NT2/D1 (cell line): ENCODE results near the gene ZNF670.
"Not testable (repeated sequence)": the region's sequence is repeated elsewhere in the genome, so short reads cannot be mapped to it uniquely, and the experiment has no call there.

Experiments used
- DNase-seq: peaks from one replicate; pipeline ENCODE4 v3.0.0-alpha.2; 2011; ENCODE audit warnings: low read depth, low spot score
- H3K27me3 ChIP-seq: 2 replicates; pipeline ENCODE4 v1.6.0; 2011; ENCODE audit warnings: mild to moderate bottlenecking; ENCODE audit not compliant: insufficient read length, insufficient read depth
- H3K36me3 ChIP-seq: 2 replicates; pipeline ENCODE4 v1.6.1; 2011; ENCODE audit warnings: mild to moderate bottlenecking, low read length, mixed read lengths; ENCODE audit not compliant: insufficient read depth, insufficient read length
- H3K4me1 ChIP-seq: 2 replicates; pipeline ENCODE4 v1.5.1; 2011; ENCODE audit not compliant: insufficient read depth, insufficient read length
- H3K4me3 ChIP-seq: 2 replicates; pipeline ENCODE4 v1.5.1; 2011; ENCODE audit warnings: low read depth; ENCODE audit not compliant: insufficient read length
- H3K9ac ChIP-seq: 2 replicates; pipeline ENCODE4 v1.6.0; 2011; ENCODE audit warnings: low read depth; ENCODE audit not compliant: insufficient read length
- H3K9me3 ChIP-seq: 2 replicates; pipeline ENCODE4 v1.5.1; 2011; ENCODE audit warnings: mild to moderate bottlenecking, low read length; ENCODE audit not compliant: insufficient read depth
- SUZ12 ChIP-seq: IDR thresholded peaks from 2 replicates; pipeline ENCODE4 v1.6.1; 2011; ENCODE audit not compliant: insufficient read length, insufficient read depth; ENCODE audit errors: extremely low read depth
- YY1 ChIP-seq: IDR thresholded peaks from 2 replicates; pipeline ENCODE4 v1.6.1; 2011; ENCODE audit not compliant: insufficient read length, insufficient read depth
- ZNF274 ChIP-seq: IDR thresholded peaks from 2 replicates; pipeline ENCODE4 v1.6.1; 2011; ENCODE audit warnings: mild to moderate bottlenecking, low read depth, low read length

Gene ZNF670

DNA sequence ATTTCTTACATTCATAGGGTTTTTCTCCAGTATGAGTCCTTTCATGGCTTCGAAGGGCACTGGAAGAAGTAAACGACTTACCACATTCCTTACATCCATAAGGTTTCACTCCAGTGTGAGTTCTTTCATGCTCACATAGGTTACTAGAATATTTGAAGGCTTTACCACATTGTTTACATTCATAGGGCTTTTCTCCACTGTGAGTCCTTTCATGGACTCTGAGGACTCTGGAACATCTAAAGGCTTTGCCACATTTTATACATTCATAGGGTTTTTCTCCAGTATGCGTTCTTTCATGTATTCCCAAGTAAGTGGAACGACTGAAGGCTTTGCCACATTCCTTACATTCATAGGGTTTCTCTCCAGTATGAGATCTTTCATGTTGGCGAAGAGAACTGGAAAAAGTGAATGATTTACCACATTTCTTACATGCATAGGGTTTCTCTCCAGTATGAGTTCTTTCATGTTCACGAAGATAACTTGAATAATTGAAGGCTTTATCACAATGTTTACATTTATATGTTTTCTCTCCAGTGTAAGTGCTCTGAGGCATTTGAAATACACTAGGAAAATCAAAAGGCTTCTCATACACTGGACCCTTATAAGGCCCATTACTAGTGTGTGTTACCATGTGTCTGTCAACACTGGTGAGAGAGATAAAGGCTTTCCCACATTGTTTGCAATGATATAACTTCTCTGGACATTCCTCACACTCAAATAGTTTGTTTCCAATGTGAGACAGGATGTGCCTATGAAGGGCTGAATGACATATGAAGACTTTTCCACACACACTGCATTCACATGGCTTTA lies 40.9 kb downstream of the ZNF670 start:
- no peak for TF ChIP-seq SUZ12
- TF ChIP-seq YY1 = no peak
- peak; percentile 89 for TF ChIP-seq ZNF274
- DNase-seq = no peak

GRCh38 chr1:247032306-247032705 lies 46.3 kb downstream of the ZNF670 start:
- not testable (repeated sequence) for DNase-seq, H3K9ac ChIP-seq, H3K27me3 ChIP-seq, H3K4me1 ChIP-seq, H3K4me3 ChIP-seq
- H3K9me3 ChIP-seq = peaks cover 83% of the 10 kb centered on the region
- peaks cover 25% of the 10 kb centered on the region for H3K36me3 ChIP-seq

More for the DNA sequence above, 40.9 kb downstream of the ZNF670 start:
- no peaks in the 10 kb centered on the region for H3K27me3 ChIP-seq
- no peak overlapping the region for H3K4me3 ChIP-seq
- no peak overlapping the region for H3K9ac ChIP-seq
- H3K4me1 ChIP-seq = no peaks in the 10 kb centered on the region
- peaks cover 99% of the 10 kb centered on the region for H3K9me3 ChIP-seq
- H3K36me3 ChIP-seq = peaks cover 48% of the 10 kb centered on the region
